Astrocyte (in vitro differentiated cells and primary cell): ENCODE measurements around the gene CIAO2B.

Experiments used
- CTCF ChIP-seq: IDR thresholded peaks from 2 replicates; pipeline ENCODE4 v1.5.1; 2011; ENCODE audit warnings: low read depth, mild to moderate bottlenecking, inconsistent platforms, low read length, moderate library complexity; ENCODE audit not compliant: insufficient read depth
- EZH2 ChIP-seq: IDR thresholded peaks from 2 replicates; pipeline ENCODE4 v1.6.1; 2012; ENCODE audit warnings: mild to moderate bottlenecking, low read length, inconsistent platforms; ENCODE audit not compliant: insufficient read depth

GRCh38 chr16:66961914-66962313, 27.7 kb upstream of the CIAO2B start:
- no peak for TF ChIP-seq CTCF
- TF ChIP-seq EZH2 = no peak
